Heart left ventricle (tissue), 13 donors: ENCODE data around the gene TPRKB.

Experiments used
- CTCF ChIP-seq, 12 donors: fragments of 200-600 bp; sonication (generic) in 4 of 12; IDR thresholded peaks; one replicate each; pipeline versions ENCODE4 v1.5.0 to v1.8.0; 2018 to 2022; ENCODE audit warnings: antibody characterized with exemption in 12 of 12, mild to moderate bottlenecking in 5 of 12
- POLR2A ChIP-seq, 2 donors: fragments of 450-650 bp; IDR thresholded peaks; one replicate each; pipeline ENCODE4 v1.6.1; 2017; ENCODE audit warnings: antibody characterized with exemption in 2 of 2, mild to moderate bottlenecking in 2 of 2, moderate library complexity in 2 of 2
- donor health status: ischemic (EF 13 %, LVEDD 7.1; RV severe dilation, severe dysfunction).
- donor health status: DM: no; HTN: yes; CAD: no.
- donor health status: DM: no; HTN: no; CAD: no.
- donor health status: ischemic (EF 25% LVEDD 6.9; RV normal size, moderate dysfunction).
- donor health status: ischemic (EF 25% LVEDD 5.7; RV mildly dilated, moderate dysfunction).
- donor health status: ischemic (EF 35%, LVEDD 5.7; RV mildly dilated, moderate dysfunction).
- donor health status: nonischemic (EF 11% LVEDD 7.7; RV severe dilation, severe dysfunction).
- donor health status: DM: yes; HTN: yes; CAD: no.
- donor health status: PGD.
- donor health status: ischemic (EF 29% LVEDD 5.4; RV normal size, mild dysfunction).
- donor health status: nonischemic (EF 23%, LVEDD 6.1; RV moderate dilation, normal function).

GRCh38 chr2:73705091-73705490 is 32.1 kb downstream of the TPRKB start:
- TF ChIP-seq CTCF (IDR thresholded peaks at IDR 0.05) (no peak), POLR2A (IDR thresholded peaks at IDR 0.05) (no peak)
